H1 (cell line): ENCODE measurements around the gene CD28. TPM values are rescaled to one million over a fixed set of nuclear protein-coding genes. Genes with fewer than 3 reads are reported as not detected.
A peak's percentile ranks its signal among the peaks of the same experiment; 100 is the strongest.

ENCODE experiments used
- CTCF ChIA-PET: fragments of 300-600 bp; sonication (Branson Sonifier 250); formaldehyde crosslinking; loops from one replicate; lab custom pipeline; 2021; ENCODE audit not compliant: partially characterized antibody; lab: Charles Lee
- POLR2A ChIA-PET: fragments of 300-600 bp; sonication (Branson Sonifier 250); formaldehyde crosslinking; loops from one replicate; lab custom pipeline; 2021; ENCODE audit warnings: inconsistent platforms; ENCODE audit not compliant: partially characterized antibody; lab: Charles Lee
- DNase-seq, 2 experiments: peaks; one replicate each; pipeline versions ENCODE4 v3.0.0 to v3.0.0-alpha.2; 2010 to 2022; ENCODE audit warnings: low spot score in 2 of 2, low read depth in 1 of 2, mixed read lengths in 1 of 2
- FAIRE-seq: peaks from 2 replicates; lab custom pipeline; 2011; peaks lifted over from hg19 to GRCh38; lab: Jason Lieb, UNC
- H2AFZ ChIP-seq: 2 replicates; pipeline ENCODE4 v1.8.1; 2012; ENCODE audit warnings: low read length, inconsistent platforms
- H2AK5ac ChIP-seq: 2 replicates; pipeline ENCODE4 v1.6.1; 2013; ENCODE audit warnings: low read depth, low read length
- H2BK120ac ChIP-seq: replicated peaks from 2 replicates; pipeline ENCODE3; 2013; ENCODE audit warnings: low read depth, low read length, inconsistent platforms
- H2BK12ac ChIP-seq: 2 replicates; pipeline ENCODE4 v1.6.1; 2013; ENCODE audit warnings: low read depth, low read length
- H2BK15ac ChIP-seq: 2 replicates; pipeline ENCODE4 v1.6.1; 2013; ENCODE audit warnings: low read length
- H2BK20ac ChIP-seq: 2 replicates; pipeline ENCODE4 v1.6.1; 2013; ENCODE audit warnings: low read length
- H2BK5ac ChIP-seq: 2 replicates; pipeline ENCODE4 v1.6.1; 2013; ENCODE audit warnings: low read depth, low read length
- H3K14ac ChIP-seq: 2 replicates; pipeline ENCODE4 v1.6.1; 2013; ENCODE audit warnings: inconsistent platforms; ENCODE audit not compliant: insufficient read length
- H3K18ac ChIP-seq: 2 replicates; pipeline ENCODE4 v1.6.1; 2013; ENCODE audit warnings: low read length; ENCODE audit errors: extremely low read depth
- H3K23ac ChIP-seq: 2 replicates; pipeline ENCODE4 v1.6.1; 2013; ENCODE audit warnings: inconsistent platforms; ENCODE audit not compliant: insufficient read length
- H3K23me2 ChIP-seq: 2 replicates; pipeline ENCODE4 v1.6.1; 2013; ENCODE audit warnings: low read depth, low read length
- H3K27ac ChIP-seq: 2 replicates; pipeline ENCODE4 v1.6.1; 2011; ENCODE audit warnings: low read depth, low read length, inconsistent platforms
- H3K27me3 ChIP-seq, 4 experiments: replicated peaks in 1 of 4; 1 replicate in 1 of 4; 2 replicates in 3 of 4; pipeline versions ENCODE4 v1.6.1 to v1.8.1; 2011 to 2013; ENCODE audit warnings: low read length in 3 of 4, mild to moderate bottlenecking in 3 of 4, inconsistent platforms in 2 of 4, mixed read lengths in 2 of 4, moderate library complexity in 1 of 4; ENCODE audit not compliant: control insufficient read depth in 3 of 4, insufficient read depth in 3 of 4; ENCODE audit errors: extremely low read depth in 1 of 4
- H3K36me3 ChIP-seq, 4 experiments: 2 replicates each; pipeline versions ENCODE4 v1.6.1 to v1.8.1; 2011 to 2013; ENCODE audit warnings: mild to moderate bottlenecking in 4 of 4, low read length in 3 of 4, moderate library complexity in 2 of 4, control low read depth in 1 of 4, inconsistent platforms in 1 of 4; ENCODE audit not compliant: insufficient read depth in 4 of 4, control insufficient read depth in 2 of 4
- H3K4ac ChIP-seq: replicated peaks from 2 replicates; pipeline ENCODE3; 2013; ENCODE audit warnings: low read length, low read depth, mixed read lengths, inconsistent platforms; ENCODE audit not compliant: insufficient read length
- H3K4me1 ChIP-seq, 4 experiments: replicated peaks in 1 of 4; 1 replicate in 1 of 4; 2 replicates in 3 of 4; pipeline versions ENCODE4 v1.6.1 to v1.8.1; 2011 to 2013; ENCODE audit warnings: low read length in 3 of 4, inconsistent platforms in 2 of 4, mixed read lengths in 1 of 4; ENCODE audit not compliant: insufficient read depth in 4 of 4, control insufficient read depth in 3 of 4
- H3K4me2 ChIP-seq, 2 experiments: 2 replicates each; pipeline versions ENCODE4 v1.6.1 to v1.8.1; 2011 to 2013; ENCODE audit warnings: low read depth in 2 of 2, low read length in 2 of 2, control low read depth in 1 of 2, inconsistent platforms in 1 of 2, mild to moderate bottlenecking in 1 of 2; ENCODE audit not compliant: insufficient read depth in 1 of 2
- H3K4me3 ChIP-seq, 4 experiments: fragments of 200-600, 300-600 bp in 1 of 4; sonication (generic), shearing (Covaris generic), sonication (Bioruptor Twin) in 1 of 4; 2 replicates each; pipeline versions ENCODE4 v1.5.1 to v1.8.1; 2011 to 2016; ENCODE audit warnings: low read length in 4 of 4, low read depth in 3 of 4, control low read depth in 2 of 4, inconsistent platforms in 2 of 4, mild to moderate bottlenecking in 2 of 4, mixed read lengths in 1 of 4, moderate library complexity in 1 of 4; ENCODE audit not compliant: insufficient read depth in 2 of 4; ENCODE audit errors: extremely low read depth in 1 of 4
- H3K56ac ChIP-seq: replicated peaks from 2 replicates; pipeline ENCODE3; 2013; ENCODE audit warnings: low read depth, mild to moderate bottlenecking, mixed read lengths, low read length, inconsistent platforms; ENCODE audit not compliant: insufficient read length
- H3K79me1 ChIP-seq: 2 replicates; pipeline ENCODE4 v1.6.1; 2013; ENCODE audit warnings: low read depth, low read length, control low read depth
- H3K79me2 ChIP-seq, 2 experiments: 2 replicates each; pipeline versions ENCODE4 v1.6.1 to v1.8.1; 2012 to 2013; ENCODE audit warnings: low read length in 2 of 2, mild to moderate bottlenecking in 2 of 2, inconsistent platforms in 1 of 2; ENCODE audit not compliant: insufficient read depth in 2 of 2, control insufficient read depth in 1 of 2
- H3K9ac ChIP-seq, 4 experiments: replicated peaks in 1 of 4; 1 replicate in 1 of 4; 2 replicates in 3 of 4; pipeline versions ENCODE4 v1.6.1 to v1.8.1; 2011 to 2013; ENCODE audit warnings: low read depth in 3 of 4, low read length in 3 of 4, control low read depth in 2 of 4, mild to moderate bottlenecking in 2 of 4, moderate library complexity in 2 of 4, inconsistent platforms in 1 of 4; ENCODE audit errors: extremely low read depth in 1 of 4
- H3K9me3 ChIP-seq, 2 experiments: 2 replicates each; pipeline versions ENCODE4 v1.6.1 to v1.8.1; 2012 to 2013; ENCODE audit warnings: mild to moderate bottlenecking in 2 of 2, moderate library complexity in 2 of 2, control low read depth in 1 of 2, inconsistent platforms in 1 of 2, low read depth in 1 of 2, low read length in 1 of 2, mixed read lengths in 1 of 2; ENCODE audit not compliant: insufficient read depth in 2 of 2
- H4K20me1 ChIP-seq, 2 experiments: replicated peaks in 1 of 2; 2 replicates each; pipeline versions ENCODE3 to v1.8.1; 2011 to 2013; ENCODE audit warnings: inconsistent platforms in 2 of 2, low read length in 2 of 2, mild to moderate bottlenecking in 1 of 2; ENCODE audit not compliant: insufficient read depth in 2 of 2, control insufficient read depth in 1 of 2
- H4K5ac ChIP-seq: 2 replicates; pipeline ENCODE4 v1.6.1; 2013; ENCODE audit warnings: low read length, low read depth, mixed read lengths, inconsistent platforms; ENCODE audit not compliant: insufficient read length
- H4K8ac ChIP-seq: 2 replicates; pipeline ENCODE4 v1.8.0; 2013; ENCODE audit warnings: mild to moderate bottlenecking, moderate library complexity, low read length, inconsistent platforms; ENCODE audit not compliant: insufficient read depth; ENCODE audit errors: extremely low read depth
- H4K91ac ChIP-seq: replicated peaks from 2 replicates; pipeline ENCODE3; 2013; ENCODE audit warnings: low read length, mixed read lengths, inconsistent platforms; ENCODE audit not compliant: insufficient read length
- ATF2 ChIP-seq: IDR thresholded peaks from 2 replicates; pipeline ENCODE4 v1.6.1; 2012; ENCODE audit warnings: low read length, inconsistent platforms
- CTBP2 ChIP-seq: IDR thresholded peaks from 2 replicates; pipeline ENCODE4 v1.7.0; 2011; ENCODE audit warnings: borderline replicate concordance, mild to moderate bottlenecking, moderate library complexity, mixed read lengths, low read length; ENCODE audit not compliant: insufficient read depth, insufficient read length
- FOSL1 ChIP-seq: IDR thresholded peaks from 2 replicates; pipeline ENCODE4 v1.6.1; 2011; ENCODE audit warnings: mild to moderate bottlenecking, low read depth, low read length, moderate library complexity; ENCODE audit not compliant: insufficient read depth
- POLR2AphosphoS5 ChIP-seq: IDR thresholded peaks from 2 replicates; pipeline ENCODE4 v1.6.1; 2011; ENCODE audit warnings: low read depth, low read length
- RAD21 ChIP-seq, 2 experiments: IDR thresholded peaks in 1 of 2; conservative IDR thresholded peaks in 1 of 2; 2 replicates each; pipeline ENCODE4 v1.6.1; 2011; ENCODE audit warnings: low read depth in 2 of 2, low read length in 2 of 2, improper control_type of control experiment in 1 of 2, inconsistent platforms in 1 of 2, mild to moderate bottlenecking in 1 of 2, moderate library complexity in 1 of 2
- WGBS, 2 experiments: shearing (Covaris generic) in 1 of 2; methylation state at CpG; one replicate each; pipeline versions ENCODE4 v1.1.6 to v1.1.7; 2013 to 2015; ENCODE audit warnings: low lambda C conversion rate in 2 of 2, mixed read lengths in 2 of 2, inconsistent platforms in 1 of 2, low coverage in 1 of 2, missing lambda C conversion rate in 1 of 2; ENCODE audit not compliant: insufficient replicate concordance in 2 of 2, insufficient coverage in 1 of 2, insufficient read length in 1 of 2; ENCODE audit errors: extremely low coverage in 1 of 2, missing lambda C conversion rate in 1 of 2; 5-methylcytosine and 5-hydroxymethylcytosine counted together
- polyA plus RNA-seq, 7 experiments: library from polyadenylated mRNA; depleted of rRNA in 3 of 7; stranded (reverse) in 5 of 7; unstranded in 2 of 7; fragments of >200 nt in 5 of 7; fragments of 200-250 nt in 2 of 7; gene quantifications; 1 replicate in 5 of 7; 2 replicates in 1 of 7; 4 replicates in 1 of 7; pipeline versions ENCODE4 v1.2.1 to v1.2.3, GENCODE V29; 2011 to 2013; ENCODE audit warnings: missing spikeins in 2 of 7, mixed read lengths in 2 of 7
- total RNA-seq: library from RNA; stranded (reverse); fragmentation: NEBNext Ultra II Directional; extraction: Animal tissue kit (Norgen Biotek cat#: 25700); gene quantifications from 2 replicates; pipeline ENCODE4 v1.2.1, GENCODE V29; 2021
- TF ChIP-seq, protein P1 (sequence below), 3 experiments: IDR thresholded peaks; 1 replicate in 2 of 3; 2 replicates in 1 of 3; pipeline versions ENCODE4 v1.5.1 to v1.6.1; 2011; ENCODE audit warnings: low read length in 3 of 3, mild to moderate bottlenecking in 3 of 3, inconsistent platforms in 2 of 3, low read depth in 1 of 3, moderate library complexity in 1 of 3; ENCODE audit not compliant: insufficient read depth in 1 of 3; ENCODE audit errors: control extremely low read depth in 1 of 3

Gene CD28
- total and polyA plus RNA-seq, 2 of the 8 experiments (the other 6 are each of a cell fraction or from before 2014, with no cell fraction given): not detected

DNA sequence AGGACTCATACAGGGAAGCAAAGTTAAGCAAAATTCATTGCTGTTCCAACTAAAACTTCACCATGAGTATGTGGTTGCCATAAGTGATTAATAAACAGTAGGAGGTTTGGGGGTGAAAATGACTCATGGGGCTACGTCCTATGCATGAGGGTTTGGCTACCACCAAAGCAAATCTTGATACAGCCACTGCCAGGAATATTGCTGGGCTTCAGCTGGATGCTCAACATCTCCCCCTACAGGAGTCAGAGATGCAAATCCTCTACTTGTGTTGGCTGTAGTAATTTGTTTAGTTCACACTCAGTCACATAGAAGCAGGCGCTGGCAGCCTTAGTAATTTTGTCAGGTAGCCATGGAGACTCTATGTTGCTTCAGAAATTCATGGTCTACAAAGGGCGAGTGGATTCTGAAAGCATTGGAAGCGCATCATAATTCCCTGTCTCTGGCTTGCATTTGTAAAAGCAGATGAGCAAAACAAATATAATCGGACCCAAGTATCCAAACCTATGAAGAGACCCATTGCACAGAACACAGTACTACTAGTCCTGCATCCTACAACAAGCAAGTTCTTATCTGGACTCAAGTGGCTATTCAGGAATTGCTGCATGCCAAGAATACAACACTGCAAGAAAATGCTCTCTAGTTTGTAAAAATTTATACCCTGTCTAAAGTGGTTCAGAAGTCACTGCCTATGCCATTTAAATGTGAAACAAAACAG is 76.0 kb downstream of the CD28 start:
- CTCF ChIA-PET: interaction anchor here (0.6 to 4.8 kb wide), 25 partner anchors 11 to 354 kb away, joined by 3 to 27 read pairs (median 3); no protein-coding TSS in a partner anchor

More for the DNA sequence above, 76.0 kb downstream of the CD28 start:
- H3K4me1 ChIP-seq: peaks cover 0 to 3% (median 0%) of the 10 kb centered on the region in 4 experiments; a peak in 2 of 7 replicates
- no peaks in the 10 kb centered on the region for H3K36me3 ChIP-seq
- H4K20me1 ChIP-seq: no peaks in the 10 kb centered on the region
- no peak overlapping the region for H2BK15ac ChIP-seq
- no peak overlapping the region for H2BK20ac ChIP-seq
- H4K5ac ChIP-seq: no peak overlapping the region
- H3K23ac ChIP-seq: no peak overlapping the region
- H3K79me2 ChIP-seq: no peaks in the 10 kb centered on the region
- H3K4me2 ChIP-seq: no peak overlapping the region
- H2BK12ac ChIP-seq: no peak overlapping the region
- POLR2A ChIA-PET: no interaction called here
- no peak overlapping the region for H2BK5ac ChIP-seq
- TF ChIP-seq FOSL1 (no peak), POLR2AphosphoS5 (no peak), RAD21 (IDR thresholded peaks at IDR 0.05 in 1 of 2, conservative IDR thresholded peaks at IDR 0.05 in 1 of 2; ENCODE audit: low read depth in 2 of 2, low read length in 2 of 2) (peak; percentile 66 to 74), CTBP2 (no peak), ATF2 (no peak)
- TF ChIP-seq, protein P1, sequence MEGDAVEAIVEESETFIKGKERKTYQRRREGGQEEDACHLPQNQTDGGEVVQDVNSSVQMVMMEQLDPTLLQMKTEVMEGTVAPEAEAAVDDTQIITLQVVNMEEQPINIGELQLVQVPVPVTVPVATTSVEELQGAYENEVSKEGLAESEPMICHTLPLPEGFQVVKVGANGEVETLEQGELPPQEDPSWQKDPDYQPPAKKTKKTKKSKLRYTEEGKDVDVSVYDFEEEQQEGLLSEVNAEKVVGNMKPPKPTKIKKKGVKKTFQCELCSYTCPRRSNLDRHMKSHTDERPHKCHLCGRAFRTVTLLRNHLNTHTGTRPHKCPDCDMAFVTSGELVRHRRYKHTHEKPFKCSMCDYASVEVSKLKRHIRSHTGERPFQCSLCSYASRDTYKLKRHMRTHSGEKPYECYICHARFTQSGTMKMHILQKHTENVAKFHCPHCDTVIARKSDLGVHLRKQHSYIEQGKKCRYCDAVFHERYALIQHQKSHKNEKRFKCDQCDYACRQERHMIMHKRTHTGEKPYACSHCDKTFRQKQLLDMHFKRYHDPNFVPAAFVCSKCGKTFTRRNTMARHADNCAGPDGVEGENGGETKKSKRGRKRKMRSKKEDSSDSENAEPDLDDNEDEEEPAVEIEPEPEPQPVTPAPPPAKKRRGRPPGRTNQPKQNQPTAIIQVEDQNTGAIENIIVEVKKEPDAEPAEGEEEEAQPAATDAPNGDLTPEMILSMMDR (IDR thresholded peaks at IDR 0.05; ENCODE audit: control extremely low read depth in 1 of 3, insufficient read depth in 1 of 3, low read depth in 1 of 3, low read length in 3 of 3): peak; percentile 28 to 88 (median 68)
- no peak overlapping the region for H3K4ac ChIP-seq
- H4K8ac ChIP-seq: no peak overlapping the region
- no peak overlapping the region for H3K9ac ChIP-seq
- WGBS, 2 experiments: 54% methylated on average over 5 of the region's 5 CpGs; no CpG with 5 or more reads in 1 of the 2 experiments
- H3K14ac ChIP-seq: no peak overlapping the region
- no peak overlapping the region for H2BK120ac ChIP-seq
- no peaks in the 10 kb centered on the region for H3K23me2 ChIP-seq
- FAIRE-seq (peak; percentile 52), DNase-seq (peak; percentile 21 to 58)
- no peak overlapping the region for H4K91ac ChIP-seq
- no peaks in the 10 kb centered on the region for H3K79me1 ChIP-seq
- no peak overlapping the region for H3K4me3 ChIP-seq
- H3K56ac ChIP-seq: no peak overlapping the region
- H3K18ac ChIP-seq: no peak overlapping the region
- H3K27me3 ChIP-seq: no peaks in the 10 kb centered on the region
- no peaks in the 10 kb centered on the region; a peak in 1 of 4 replicates for H3K9me3 ChIP-seq
- H2AFZ ChIP-seq: peak overlapping the region; percentile 70; the same call in 1 of the 2 replicates
- H2AK5ac ChIP-seq: no peak overlapping the region
- no peak overlapping the region for H3K27ac ChIP-seq
